BJ (cell line): ENCODE results near the gene GRHL3. TPM values are rescaled to one million over a fixed set of nuclear protein-coding genes. Genes with fewer than 3 reads are reported as not detected.

ENCODE experiments used
- CTCF ChIA-PET: fragments of 350-600 bp; formaldehyde crosslinking; extraction: SDS; loops from one replicate; lab custom pipeline; 2021; ENCODE audit warnings: antibody characterized with exemption, inconsistent platforms; lab: Yijun Ruan, JAX
- POLR2A ChIA-PET: fragments of 300-600 bp; sonication (Branson Sonifier 250); formaldehyde crosslinking; extraction: SDS; loops from one replicate; lab custom pipeline; 2021; ENCODE audit warnings: antibody characterized with exemption; lab: Charles Lee
- DNase-seq: peaks from one replicate; pipeline ENCODE4 v3.0.0-alpha.2; 2011; ENCODE audit warnings: low read depth
- H3K27me3 ChIP-seq: 2 replicates; pipeline ENCODE4 v1.6.0; 2011; ENCODE audit warnings: low read length; ENCODE audit not compliant: control insufficient read depth, insufficient read depth
- H3K36me3 ChIP-seq: 2 replicates; pipeline ENCODE4 v1.5.1; 2011; ENCODE audit warnings: low read length; ENCODE audit not compliant: control insufficient read depth, insufficient read depth
- H3K4me3 ChIP-seq: 2 replicates; pipeline ENCODE4 v1.5.1; 2011; ENCODE audit warnings: low read depth, mild to moderate bottlenecking, control low read depth, low read length
- polyA plus RNA-seq: library from polyadenylated mRNA; depleted of rRNA; stranded (reverse); fragments of >200 nt; gene quantifications from 2 replicates; pipeline ENCODE4 v1.2.3, GENCODE V29; 2011
- TF ChIP-seq, protein P1 (sequence below): IDR thresholded peaks from 2 replicates; pipeline ENCODE4 v1.5.1; 2011; ENCODE audit warnings: low read depth, mild to moderate bottlenecking, control low read depth, inconsistent platforms, low read length, moderate library complexity; ENCODE audit not compliant: insufficient read depth

Gene GRHL3
- polyA plus RNA-seq, 1 experiment: not detected

DNA sequence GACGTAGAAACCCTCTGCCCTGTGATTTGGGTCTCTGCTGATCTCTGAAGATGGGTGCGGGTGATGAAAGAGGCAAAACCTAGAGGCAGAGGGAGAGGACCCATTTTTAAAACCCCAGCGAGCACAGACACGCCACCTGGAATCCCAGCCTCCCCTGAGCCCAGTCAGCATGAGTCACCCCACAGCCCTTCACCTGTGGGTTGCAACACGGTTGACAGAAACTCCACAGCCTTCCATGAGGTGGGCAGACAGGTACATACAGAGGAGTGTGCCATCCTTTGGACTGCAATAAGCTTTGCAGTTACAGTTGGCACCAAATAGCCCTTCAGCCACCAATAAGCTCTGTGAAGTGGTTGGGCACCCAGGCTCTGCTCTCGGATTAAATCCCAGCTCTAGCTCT, 2.1 kb upstream of the GRHL3 start:
- TF ChIP-seq, protein P1, sequence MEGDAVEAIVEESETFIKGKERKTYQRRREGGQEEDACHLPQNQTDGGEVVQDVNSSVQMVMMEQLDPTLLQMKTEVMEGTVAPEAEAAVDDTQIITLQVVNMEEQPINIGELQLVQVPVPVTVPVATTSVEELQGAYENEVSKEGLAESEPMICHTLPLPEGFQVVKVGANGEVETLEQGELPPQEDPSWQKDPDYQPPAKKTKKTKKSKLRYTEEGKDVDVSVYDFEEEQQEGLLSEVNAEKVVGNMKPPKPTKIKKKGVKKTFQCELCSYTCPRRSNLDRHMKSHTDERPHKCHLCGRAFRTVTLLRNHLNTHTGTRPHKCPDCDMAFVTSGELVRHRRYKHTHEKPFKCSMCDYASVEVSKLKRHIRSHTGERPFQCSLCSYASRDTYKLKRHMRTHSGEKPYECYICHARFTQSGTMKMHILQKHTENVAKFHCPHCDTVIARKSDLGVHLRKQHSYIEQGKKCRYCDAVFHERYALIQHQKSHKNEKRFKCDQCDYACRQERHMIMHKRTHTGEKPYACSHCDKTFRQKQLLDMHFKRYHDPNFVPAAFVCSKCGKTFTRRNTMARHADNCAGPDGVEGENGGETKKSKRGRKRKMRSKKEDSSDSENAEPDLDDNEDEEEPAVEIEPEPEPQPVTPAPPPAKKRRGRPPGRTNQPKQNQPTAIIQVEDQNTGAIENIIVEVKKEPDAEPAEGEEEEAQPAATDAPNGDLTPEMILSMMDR: no peak
- DNase-seq: no peak
- H3K27me3 ChIP-seq: peaks cover 51% of the 10 kb centered on the region
- no peaks in the 10 kb centered on the region for H3K36me3 ChIP-seq
- CTCF ChIA-PET: interaction anchor here (2.8 kb wide), 1 partner anchor 115 kb away, joined by 8 read pairs; no protein-coding TSS in a partner anchor
- no peak overlapping the region for H3K4me3 ChIP-seq
- POLR2A ChIA-PET: no interaction called here

DNA sequence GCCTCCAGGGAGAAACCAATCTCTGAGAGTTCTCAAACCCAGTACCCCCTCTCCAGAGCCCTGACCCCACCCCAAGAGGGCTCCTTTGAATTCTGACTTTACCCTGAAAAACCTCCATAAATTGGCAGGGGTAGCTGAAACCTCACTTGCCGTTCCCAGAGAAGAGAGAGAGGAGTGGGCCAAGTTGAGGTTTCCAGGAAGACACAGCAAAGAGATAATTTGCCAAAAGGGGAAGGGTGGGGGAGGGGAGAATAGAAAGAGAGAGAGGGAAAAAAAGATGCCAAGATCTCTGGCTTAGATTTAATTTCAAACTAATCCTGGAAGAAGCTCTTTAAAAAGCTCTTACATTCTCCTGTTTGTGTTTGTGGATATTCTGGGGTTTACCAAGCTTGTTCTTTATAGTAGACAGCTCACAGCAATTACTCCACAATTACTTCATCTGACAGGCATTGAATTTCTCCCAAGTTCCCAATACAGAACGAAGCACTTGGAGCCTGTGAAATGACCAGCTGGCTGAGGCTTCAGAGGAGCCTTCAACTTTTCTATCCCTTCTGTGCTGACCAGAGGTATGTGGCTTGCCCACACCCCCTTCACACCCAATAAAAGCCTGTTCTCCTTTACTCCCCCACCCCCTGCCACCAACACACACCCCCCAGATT, 1.1 kb upstream of the GRHL3 start:
- CTCF ChIA-PET: interaction anchor here (2.8 kb wide), 1 partner anchor 116 kb away, joined by 8 read pairs; no protein-coding TSS in a partner anchor
- POLR2A ChIA-PET: no interaction called here
- peaks cover 55% of the 10 kb centered on the region for H3K27me3 ChIP-seq
- no peaks in the 10 kb centered on the region for H3K36me3 ChIP-seq
- DNase-seq: no peak
- TF ChIP-seq, protein P1: no peak
- H3K4me3 ChIP-seq: no peak overlapping the region

DNA sequence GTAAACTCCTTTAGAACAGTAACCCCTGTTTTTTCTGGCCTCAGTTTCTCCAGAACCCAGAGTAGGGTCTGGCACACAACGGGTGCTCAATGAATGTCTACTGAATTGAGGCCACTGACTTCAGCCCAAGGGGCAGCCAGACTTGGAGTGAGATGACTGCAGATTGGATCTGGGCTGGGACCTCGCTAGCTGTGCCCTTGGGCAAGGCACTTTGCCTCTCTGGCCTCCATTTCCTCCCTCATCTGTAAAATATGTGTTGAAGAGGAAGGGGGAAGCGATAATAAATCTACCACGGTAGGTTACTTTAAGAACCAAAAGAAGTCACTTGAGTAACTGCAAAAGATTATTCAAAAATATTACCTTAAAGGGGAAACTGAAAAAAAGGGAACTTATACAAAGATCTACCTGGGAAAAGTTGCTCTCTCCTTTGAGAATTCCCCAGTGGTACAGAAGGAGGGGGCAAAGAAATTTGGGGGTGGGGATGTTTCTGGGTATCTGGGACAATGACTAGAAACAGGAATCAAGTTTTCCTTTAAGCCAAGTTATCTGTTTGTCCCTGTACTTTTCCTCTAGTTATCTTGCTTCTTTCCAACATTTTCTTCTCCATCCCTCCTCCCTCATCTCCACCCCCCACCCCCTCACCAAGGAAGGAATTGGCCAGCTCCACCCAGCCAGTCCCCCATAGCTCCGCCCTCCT, 394 bp upstream of the GRHL3 start:
- CTCF ChIA-PET: interaction anchor here (0.8 to 2.8 kb wide), 2 partner anchors 73 to 117 kb away, joined by 3 to 8 read pairs; no protein-coding TSS in a partner anchor
- TF ChIP-seq, protein P1: no peak
- Histone ChIP-seq H3K27me3 (peaks cover 58% of the 10 kb centered on the region), H3K4me3 (no peak overlapping the region), H3K36me3 (no peaks in the 10 kb centered on the region)
- POLR2A ChIA-PET: no interaction called here
- no peak for DNase-seq

DNA sequence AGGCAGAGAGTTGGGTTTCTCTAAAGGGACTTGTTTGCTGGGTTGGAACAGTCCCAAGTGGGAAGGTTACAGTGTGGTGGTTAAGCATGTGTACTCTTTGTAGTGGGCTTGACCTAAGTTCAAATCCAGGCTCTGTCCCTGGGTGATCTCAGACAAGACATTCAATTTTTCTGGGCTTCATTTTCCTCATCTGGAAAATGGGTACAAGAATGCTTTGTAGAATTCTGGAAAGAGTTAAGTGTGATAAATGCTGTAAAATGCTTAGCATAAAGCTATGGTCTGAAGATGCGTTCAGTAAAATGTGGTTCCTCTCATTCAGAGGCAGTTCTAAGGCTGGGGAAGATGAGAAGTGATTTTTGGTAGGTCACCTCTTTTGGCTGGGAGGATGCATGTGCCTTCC, 805 bp downstream of the GRHL3 start:
- TF ChIP-seq, protein P1: no peak
- ChIA-PET CTCF (interaction anchor here (2.0 to 3.4 kb wide), 2 partner anchors 11 to 72 kb away, joined by 6 to 16 read pairs; no protein-coding TSS in a partner anchor), POLR2A (no interaction called here)
- no peak for DNase-seq
- peaks cover 61% of the 10 kb centered on the region for H3K27me3 ChIP-seq
- no peak overlapping the region for H3K4me3 ChIP-seq
- H3K36me3 ChIP-seq: no peaks in the 10 kb centered on the region

DNA sequence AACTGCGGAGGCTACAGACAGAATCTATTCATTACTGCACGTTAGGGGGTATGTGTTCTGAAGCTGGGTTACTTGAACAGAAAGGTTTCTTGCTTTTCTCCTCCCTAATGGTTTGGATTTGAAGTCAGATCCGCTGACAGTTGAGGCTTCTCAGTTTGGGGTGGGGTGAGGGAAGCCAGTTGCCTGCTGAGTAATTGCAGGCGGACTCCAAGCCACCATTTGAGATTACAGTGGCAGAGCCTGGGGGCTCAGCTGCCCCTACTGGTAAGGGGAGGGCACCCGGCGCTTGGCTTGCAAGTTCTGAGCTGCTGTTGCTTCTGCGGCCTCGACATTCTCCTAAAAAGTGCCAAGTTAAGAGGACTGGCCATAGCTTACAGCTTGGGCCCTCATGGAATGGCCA, 2.0 kb downstream of the GRHL3 start:
- no peak for DNase-seq
- ChIA-PET POLR2A (no interaction called here), CTCF (interaction anchor here (1.0 to 3.4 kb wide), 3 partner anchors 13 to 70 kb away, joined by 3 to 16 read pairs (median 6); no protein-coding TSS in a partner anchor)
- TF ChIP-seq, protein P1: no peak
- Histone ChIP-seq H3K36me3 (no peaks in the 10 kb centered on the region), H3K27me3 (peaks cover 69% of the 10 kb centered on the region), H3K4me3 (no peak overlapping the region)
